ENCODE results near the gene PUS3. TPM values are rescaled to one million over a fixed set of nuclear protein-coding genes. Genes with fewer than 3 reads are reported as not detected.

PUS3 gene
- total RNA-seq, 2 experiments from 2014 or later, result 8.6 to 10.2 TPM

DNA sequence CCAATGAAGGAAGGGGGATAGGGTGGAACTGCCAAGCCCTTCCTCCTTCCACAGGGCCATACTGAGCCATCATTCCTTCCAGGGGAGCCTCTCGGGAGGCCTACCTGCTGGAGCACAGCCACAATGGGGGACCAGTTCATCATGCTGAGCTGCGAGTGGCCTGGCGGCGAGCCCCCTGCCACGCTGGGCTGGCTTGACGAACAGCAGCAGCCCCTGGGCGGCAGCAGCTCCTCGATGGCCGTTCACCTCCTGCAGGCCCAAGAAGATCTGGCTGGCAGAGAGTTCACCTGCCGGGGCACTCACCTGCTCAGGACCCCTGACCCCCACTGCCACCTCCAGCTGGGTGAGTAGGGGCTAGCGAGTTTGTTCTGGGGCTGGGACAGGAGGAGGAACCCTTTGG lies 48.7 kb upstream of the PUS3 start:
- H3K36me3 ChIP-seq (ENCODE audit: insufficient read depth, low read length), result no peaks in the 10 kb centered on the region
- ChIA-PET POLR2A (no interaction called here), CTCF (ENCODE audit: unreplicated experiment) (no interaction called here)
- no peak overlapping the region for H3K27ac ChIP-seq (ENCODE audit: low read depth, low read length, poor library complexity, severe bottlenecking)
- H3K4me3 ChIP-seq (ENCODE audit: low read depth, low read length, poor library complexity, severe bottlenecking), result no peak overlapping the region
- no peaks in the 10 kb centered on the region for H3K9me3 ChIP-seq (ENCODE audit: low read length)
- H3K4me1 ChIP-seq (ENCODE audit: insufficient read depth, low read length, poor library complexity, severe bottlenecking), result no peaks in the 10 kb centered on the region
- no peak for DNase-seq (ENCODE audit: low spot score)
- H4K20me1 ChIP-seq (ENCODE audit: insufficient read depth, low read length), result no peaks in the 10 kb centered on the region
- intact Hi-C loops (cut with micrococcal nuclease; ENCODE audit: unreplicated experiment), result no loop called here
- TF ChIP-seq, protein P1, sequence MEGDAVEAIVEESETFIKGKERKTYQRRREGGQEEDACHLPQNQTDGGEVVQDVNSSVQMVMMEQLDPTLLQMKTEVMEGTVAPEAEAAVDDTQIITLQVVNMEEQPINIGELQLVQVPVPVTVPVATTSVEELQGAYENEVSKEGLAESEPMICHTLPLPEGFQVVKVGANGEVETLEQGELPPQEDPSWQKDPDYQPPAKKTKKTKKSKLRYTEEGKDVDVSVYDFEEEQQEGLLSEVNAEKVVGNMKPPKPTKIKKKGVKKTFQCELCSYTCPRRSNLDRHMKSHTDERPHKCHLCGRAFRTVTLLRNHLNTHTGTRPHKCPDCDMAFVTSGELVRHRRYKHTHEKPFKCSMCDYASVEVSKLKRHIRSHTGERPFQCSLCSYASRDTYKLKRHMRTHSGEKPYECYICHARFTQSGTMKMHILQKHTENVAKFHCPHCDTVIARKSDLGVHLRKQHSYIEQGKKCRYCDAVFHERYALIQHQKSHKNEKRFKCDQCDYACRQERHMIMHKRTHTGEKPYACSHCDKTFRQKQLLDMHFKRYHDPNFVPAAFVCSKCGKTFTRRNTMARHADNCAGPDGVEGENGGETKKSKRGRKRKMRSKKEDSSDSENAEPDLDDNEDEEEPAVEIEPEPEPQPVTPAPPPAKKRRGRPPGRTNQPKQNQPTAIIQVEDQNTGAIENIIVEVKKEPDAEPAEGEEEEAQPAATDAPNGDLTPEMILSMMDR (conservative IDR thresholded peaks at IDR 0.05; ENCODE audit: low read length), result no peak
- TF ChIP-seq EZH2phosphoT487 (IDR thresholded peaks at IDR 0.05; ENCODE audit: borderline replicate concordance, low read depth, low read length), result no peak
- BruUV-seq (replicated peaks), result no TSS peak
- H3K79me2 ChIP-seq (ENCODE audit: insufficient read depth, low read depth, low read length), result no peaks in the 10 kb centered on the region
- H2AFZ ChIP-seq (ENCODE audit: low read length), result no peak overlapping the region
- H3K9me2 ChIP-seq (ENCODE audit: insufficient read depth, low read length), result no peaks in the 10 kb centered on the region
- no peak overlapping the region for H3K4me2 ChIP-seq (ENCODE audit: low read length)

DNA sequence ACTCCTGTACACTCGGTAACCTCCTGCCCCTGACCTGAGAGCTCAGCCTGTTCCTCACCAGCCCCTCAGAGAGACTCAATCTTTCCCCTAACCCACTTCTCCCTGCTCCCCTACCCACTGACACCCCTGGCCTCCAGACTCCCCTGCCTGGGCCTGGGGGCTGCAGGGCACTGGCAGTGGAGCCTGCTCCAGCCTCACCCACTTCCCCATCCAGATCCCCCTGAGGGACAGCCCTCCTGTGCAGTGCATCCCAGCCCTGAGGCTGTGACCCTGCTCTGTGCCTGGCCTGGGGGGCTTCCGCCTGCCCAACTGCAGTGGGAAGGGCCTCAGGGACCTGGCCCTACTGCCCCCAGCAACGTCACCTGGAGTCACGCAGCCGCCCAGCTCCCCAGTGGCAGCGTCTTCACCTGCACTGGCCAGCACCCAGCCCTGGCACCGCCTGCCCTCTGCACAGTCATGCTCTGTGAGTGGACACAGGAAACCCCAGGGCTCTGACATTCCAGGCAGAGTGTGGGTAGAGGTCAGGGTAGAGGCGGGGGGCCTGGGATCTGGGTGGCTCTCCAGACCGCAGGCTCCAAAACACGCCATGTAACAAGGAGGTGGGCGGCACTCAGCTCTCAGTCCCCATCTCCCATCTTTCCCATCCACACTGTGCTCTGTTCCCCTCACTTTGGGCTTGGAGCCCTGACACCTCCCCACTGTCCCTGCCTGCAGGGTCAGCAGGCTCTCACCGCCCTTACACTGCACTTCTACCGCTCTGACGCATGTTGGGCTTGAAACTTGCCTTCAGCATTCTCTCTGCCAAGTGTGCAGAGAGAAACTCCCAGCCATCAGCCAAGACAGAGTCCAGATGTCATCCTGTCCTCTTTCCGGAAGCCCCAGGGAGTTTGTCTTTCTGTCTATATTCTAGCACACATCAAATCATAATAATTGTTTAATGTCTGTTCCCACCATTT lies 48.0 kb upstream of the PUS3 start:
- POLR2A ChIA-PET, result no interaction called here
- no TSS peak for BruUV-seq (replicated peaks)
- no peaks in the 10 kb centered on the region for H3K79me2 ChIP-seq (ENCODE audit: insufficient read depth, low read depth, low read length)

More for the DNA sequence above, 48.0 kb upstream of the PUS3 start:
- intact Hi-C loops (cut with micrococcal nuclease; ENCODE audit: unreplicated experiment), result no loop called here
- DNase-seq (ENCODE audit: low spot score), result no peak
- TF ChIP-seq EZH2phosphoT487 (IDR thresholded peaks at IDR 0.05; ENCODE audit: borderline replicate concordance, low read depth, low read length), result no peak
- TF ChIP-seq, protein P1 (conservative IDR thresholded peaks at IDR 0.05; ENCODE audit: low read length), result no peak
- H3K9me3 ChIP-seq (ENCODE audit: low read length), result no peaks in the 10 kb centered on the region
- H4K20me1 ChIP-seq (ENCODE audit: insufficient read depth, low read length), result no peaks in the 10 kb centered on the region
- no peaks in the 10 kb centered on the region for H3K4me1 ChIP-seq (ENCODE audit: insufficient read depth, low read length, poor library complexity, severe bottlenecking)
- H3K27ac ChIP-seq (ENCODE audit: low read depth, low read length, poor library complexity, severe bottlenecking), result no peak overlapping the region
- no peak overlapping the region for H2AFZ ChIP-seq (ENCODE audit: low read length)
- CTCF ChIA-PET (ENCODE audit: unreplicated experiment), result no interaction called here
- H3K9me2 ChIP-seq (ENCODE audit: insufficient read depth, low read length), result no peaks in the 10 kb centered on the region
- no peak overlapping the region for H3K4me2 ChIP-seq (ENCODE audit: low read length)
- no peak overlapping the region for H3K4me3 ChIP-seq (ENCODE audit: low read depth, low read length, poor library complexity, severe bottlenecking)
- H3K36me3 ChIP-seq (ENCODE audit: insufficient read depth, low read length), result no peaks in the 10 kb centered on the region

Data from OCI-LY7 (cell line).